ENCODE measurements around the gene FLACC1.
"Not testable (repeated sequence)": the region's sequence is repeated elsewhere in the genome, so short reads cannot be mapped to it uniquely, and the experiment has no call there.

Gene FLACC1

DNA sequence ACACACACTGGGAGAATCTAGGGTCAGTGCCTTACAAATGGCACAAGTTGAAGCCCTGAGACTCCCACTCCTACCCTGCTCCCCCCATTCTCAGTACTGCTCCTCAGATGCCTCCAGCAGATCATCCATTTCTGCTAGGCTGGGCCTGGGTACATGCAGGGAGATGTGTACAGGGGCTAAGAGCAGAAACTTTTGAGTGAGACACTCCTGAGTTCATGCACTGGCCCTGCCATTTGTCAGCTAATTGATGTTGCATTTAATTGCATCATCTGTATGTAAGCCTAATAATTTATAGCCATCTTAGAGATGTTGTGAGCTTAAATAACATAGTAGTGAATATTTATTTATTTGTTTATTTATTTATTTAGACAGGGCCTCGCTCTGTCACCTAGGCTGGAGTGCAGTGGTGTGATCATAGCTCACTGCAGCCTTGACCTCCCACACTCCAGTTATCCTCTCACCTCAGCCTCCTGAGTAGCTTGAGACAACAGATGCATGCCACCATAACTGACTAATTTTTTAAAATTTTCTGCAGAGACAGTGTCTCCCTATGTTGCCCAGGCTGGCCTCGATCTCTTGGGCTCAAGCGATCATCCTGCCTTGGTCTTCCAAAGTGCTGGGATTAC, 101.6 kb downstream of the FLACC1 start:
- DNase-seq (ENCODE audit: low read depth, low spot score) = no peak

DNA sequence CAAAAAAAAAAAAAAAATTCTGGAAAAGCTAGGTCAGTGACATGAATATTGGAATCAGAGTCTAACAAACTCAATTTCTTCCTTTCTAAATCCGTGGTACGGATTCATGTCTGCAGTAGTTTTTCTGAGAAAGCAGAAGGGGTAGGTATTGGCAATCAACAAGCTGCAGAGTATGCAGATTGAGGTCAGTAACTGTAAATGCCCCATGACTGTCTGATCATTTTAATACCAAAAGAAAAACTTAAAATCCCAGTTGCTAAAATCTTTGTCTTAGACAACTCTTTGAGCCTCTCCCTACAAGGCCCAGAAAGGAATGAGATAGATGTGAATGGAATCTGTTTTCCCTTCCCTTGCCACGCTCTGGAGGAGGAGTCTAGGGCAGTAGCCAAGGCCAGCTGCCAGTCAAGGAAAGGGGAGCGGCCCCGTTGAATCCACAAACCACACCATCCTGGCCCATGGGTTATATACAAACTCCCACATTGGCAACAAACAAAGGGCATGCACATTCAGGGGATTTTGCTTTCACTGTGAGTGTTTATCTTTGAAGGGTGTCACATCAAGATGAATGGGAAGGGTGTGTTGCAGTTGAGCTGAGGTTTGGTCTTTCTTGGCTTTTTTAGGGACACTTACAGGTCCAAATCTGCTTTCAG, 102.9 kb downstream of the FLACC1 start:
- DNase-seq (ENCODE audit: low read depth, low spot score) = no peak

DNA sequence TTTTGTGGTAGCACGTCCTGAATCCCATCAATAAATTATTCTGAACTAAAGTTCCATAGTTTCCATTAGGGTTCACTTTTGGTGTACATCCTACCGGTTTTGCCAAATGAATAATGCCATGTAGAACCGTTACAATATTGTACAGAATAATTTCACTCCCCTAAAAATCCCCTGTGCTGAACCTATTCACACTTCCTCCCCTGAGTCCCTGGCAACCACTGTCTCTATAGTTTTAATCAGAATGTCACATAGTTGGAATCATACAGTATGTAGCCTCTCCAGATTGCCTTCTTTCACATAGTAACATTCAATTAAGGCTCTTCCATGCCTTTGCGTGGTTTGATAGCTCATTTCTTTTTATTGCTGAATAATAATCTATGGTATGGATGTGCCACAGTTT, 106.4 kb downstream of the FLACC1 start:
- no peak for DNase-seq (ENCODE audit: low read depth, low spot score)

DNA sequence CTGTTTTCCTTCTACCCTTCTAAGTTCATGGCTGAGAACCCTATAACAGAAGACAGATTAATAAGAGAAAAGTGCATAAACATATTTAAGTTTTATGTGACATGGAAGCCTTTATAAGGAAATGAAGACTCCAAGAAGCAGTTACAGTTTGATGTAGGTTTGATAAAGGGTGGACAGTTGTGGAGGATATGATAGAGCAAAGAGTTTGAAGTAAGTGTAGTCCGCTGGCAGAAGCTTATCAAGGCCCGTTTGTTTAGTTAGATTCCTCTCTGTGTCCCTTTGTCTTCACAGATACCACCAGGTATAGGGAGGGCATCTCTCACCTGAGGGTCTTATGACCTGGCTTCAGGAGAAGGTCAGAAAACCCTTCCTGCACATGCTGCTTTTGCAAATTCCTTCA, 107.3 kb downstream of the FLACC1 start:
- no peak for DNase-seq (ENCODE audit: low read depth, low spot score)

DNA sequence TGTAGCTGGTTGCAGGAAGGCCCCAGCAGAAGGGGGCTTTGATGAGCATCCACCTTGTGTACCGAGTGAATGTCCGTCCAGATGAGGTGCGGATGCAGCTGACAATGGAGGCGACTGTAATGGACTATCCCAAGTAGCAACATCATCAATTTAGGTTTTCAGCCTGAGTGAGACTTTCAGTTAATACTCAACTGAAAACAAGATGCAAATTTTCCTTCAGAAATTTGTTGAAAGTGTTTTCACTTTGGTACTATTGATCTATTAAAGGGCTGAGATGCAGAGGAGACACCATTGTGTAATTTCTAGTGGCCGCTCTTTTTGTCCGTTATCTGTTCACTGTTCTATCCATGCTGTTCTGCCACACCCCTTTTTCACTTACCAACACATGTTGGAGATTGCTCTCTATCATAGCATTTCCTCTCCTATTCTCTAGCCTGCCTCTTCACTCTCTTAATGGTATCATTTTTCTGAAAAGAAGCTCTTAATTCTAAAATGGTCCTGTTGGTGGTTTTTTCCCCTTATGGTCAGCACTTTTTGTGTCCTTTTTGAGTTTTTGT, 108.8 kb downstream of the FLACC1 start:
- no peak for DNase-seq (ENCODE audit: low read depth, low spot score)

DNA sequence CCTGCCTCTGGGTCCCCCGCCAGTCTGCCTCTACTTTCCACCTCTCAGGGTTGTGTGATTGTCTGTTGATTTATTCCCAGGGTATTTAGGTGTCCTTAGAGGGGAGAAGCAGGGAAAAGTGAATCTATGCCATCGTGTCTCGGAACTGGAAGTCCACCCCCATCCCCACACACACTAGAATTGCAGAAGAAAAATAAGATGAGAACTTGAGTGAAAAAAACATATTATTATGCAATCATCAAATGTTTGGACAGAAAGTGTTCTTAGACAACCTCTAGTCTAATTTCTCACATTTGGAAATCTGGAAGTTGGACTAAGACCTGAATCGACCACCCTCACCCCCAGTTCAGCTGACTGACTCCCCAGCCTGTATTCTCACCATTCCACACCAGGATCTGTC, 110.9 kb downstream of the FLACC1 start:
- DNase-seq (ENCODE audit: low read depth, low spot score) = no peak

DNA sequence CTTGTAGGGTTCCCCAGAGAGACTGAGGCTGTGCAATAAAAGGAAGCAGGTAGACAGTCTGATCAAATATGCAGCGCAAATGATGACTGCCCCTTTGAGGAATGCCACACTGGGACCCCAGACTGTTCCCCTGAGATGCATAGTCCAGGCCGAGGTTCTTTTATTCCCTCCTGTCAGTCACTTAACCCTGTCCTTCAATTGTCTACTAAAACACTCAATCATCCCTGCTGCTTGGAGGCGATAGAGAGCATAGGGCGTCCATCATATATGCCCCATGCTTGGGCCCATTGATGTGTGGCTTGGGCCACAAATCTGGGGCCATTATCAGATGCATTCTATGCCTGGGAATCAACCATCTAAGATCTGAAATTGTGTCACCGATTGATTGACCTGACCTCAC, 112.3 kb downstream of the FLACC1 start:
- no peak for DNase-seq (ENCODE audit: low read depth, low spot score)

DNA sequence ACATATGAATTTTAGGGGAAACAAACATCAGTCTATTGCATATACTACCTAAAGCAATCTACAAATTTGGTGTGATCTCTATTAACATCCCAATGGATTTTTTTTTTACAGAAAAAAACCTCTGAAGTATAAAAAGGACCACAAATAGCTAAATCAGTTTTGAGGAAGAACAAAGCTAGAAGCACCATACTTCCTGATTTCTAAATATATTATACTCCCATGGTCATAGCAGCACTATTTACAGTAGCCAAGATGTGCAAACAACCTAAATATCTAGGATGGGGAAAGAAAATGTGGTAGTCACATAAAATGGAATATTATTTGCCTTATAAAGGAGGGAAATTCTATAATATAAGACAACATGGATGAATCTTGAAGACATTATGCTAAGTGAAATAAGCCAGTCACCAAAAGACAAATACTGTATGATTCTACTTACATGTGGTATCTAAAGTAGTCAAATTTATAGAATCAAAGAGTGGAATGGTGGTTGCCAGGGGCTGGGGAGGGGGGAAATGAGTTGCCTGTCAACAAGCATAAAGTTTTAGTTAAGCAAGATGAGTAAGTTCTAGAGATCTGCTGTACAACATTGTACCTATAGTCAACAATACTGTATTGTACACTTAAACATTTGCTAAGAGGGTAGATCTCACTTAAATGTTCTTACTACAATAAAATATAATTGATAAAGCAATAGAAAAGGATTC, 114.4 kb downstream of the FLACC1 start:
- DNase-seq (ENCODE audit: low read depth, low spot score) = no peak

DNA sequence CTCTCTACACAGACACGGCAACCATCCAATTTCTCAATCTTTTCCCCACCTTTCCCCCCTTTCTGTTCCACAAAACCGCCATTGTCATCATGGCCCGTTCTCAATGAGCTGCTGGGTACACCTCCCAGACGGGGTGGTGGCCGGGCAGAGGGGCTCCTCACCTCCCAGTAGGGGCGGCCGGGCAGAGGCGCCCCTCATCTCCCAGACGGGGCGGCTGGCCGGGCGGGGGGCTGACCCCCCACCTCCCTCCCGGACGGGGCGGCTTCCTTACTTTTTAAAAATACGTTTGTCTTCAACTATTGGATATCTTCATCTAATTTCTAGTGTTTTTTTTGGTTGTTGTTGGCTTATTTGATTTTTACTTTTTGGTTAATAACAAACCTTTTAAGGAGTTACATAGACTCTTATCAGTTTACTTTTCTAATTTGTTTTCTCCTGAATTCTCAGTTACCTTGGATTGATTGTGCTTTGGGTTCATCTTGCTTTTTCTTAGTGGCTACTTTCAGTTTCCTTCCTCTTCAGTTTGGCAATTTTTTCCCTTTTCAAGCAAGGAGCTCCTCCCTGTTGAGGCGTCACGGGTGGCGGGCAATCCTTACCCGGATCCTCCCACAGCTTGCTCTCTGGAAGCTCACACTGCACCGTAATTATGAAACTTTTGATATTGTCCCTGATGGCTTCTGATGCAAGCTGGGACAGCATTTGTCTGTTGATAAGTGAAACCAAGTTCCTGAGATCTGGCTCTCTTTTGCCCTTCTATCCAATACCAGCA, 117.8 kb downstream of the FLACC1 start:
- not testable (repeated sequence) for DNase-seq (ENCODE audit: low read depth, low spot score)
